K562 (cell line): ENCODE data around the gene CDC20. TPM values are rescaled to one million over a fixed set of nuclear protein-coding genes. Genes with fewer than 3 reads are reported as not detected.

Experiments
- CBFA2T3 ChIP-seq: fragments of 450-650 bp; IDR thresholded peaks from 2 replicates; pipeline ENCODE4 v1.6.1; 2017
- CHD2 ChIP-seq: IDR thresholded peaks from 2 replicates; pipeline ENCODE4 v1.6.1; 2011; ENCODE audit warnings: low read depth, low read length
- CTBP1 ChIP-seq: fragments of 450-650 bp; IDR thresholded peaks from 2 replicates; pipeline ENCODE4 v1.6.1; 2016; ENCODE audit warnings: borderline replicate concordance
- PHB ChIP-seq: fragments of 250-450 bp; sonication (Bioruptor Pico); IDR thresholded peaks from 2 replicates; pipeline ENCODE4 v1.5.0; 2021
- RREB1 ChIP-seq: fragments of 250-450 bp; sonication (Bioruptor Pico); IDR thresholded peaks from 2 replicates; pipeline ENCODE4 v1.4.0; 2020
- SMAD1 ChIP-seq: fragments of 150-350 bp; IDR thresholded peaks from 2 replicates; pipeline ENCODE4 v1.6.1; 2014; ENCODE audit warnings: low read length, low read depth; ENCODE audit not compliant: partially characterized antibody
- TAF1 ChIP-seq: IDR thresholded peaks from 2 replicates; pipeline ENCODE4 v1.6.1; 2011; ENCODE audit warnings: mild to moderate bottlenecking, low read length, moderate library complexity; ENCODE audit not compliant: insufficient read depth, control insufficient read depth, severe bottlenecking; ENCODE audit errors: extremely low read depth
- TSC22D4 ChIP-seq: fragments of 450-650 bp; IDR thresholded peaks from 2 replicates; pipeline ENCODE4 v1.6.1; 2016; ENCODE audit warnings: missing genetic modification characterization, missing biosample characterization, control low read depth
- ZBTB12 ChIP-seq: fragments of 250-450 bp; sonication (Bioruptor Pico); IDR thresholded peaks from 2 replicates; pipeline ENCODE4 v1.4.0; 2020
- ZNF133 ChIP-seq: fragments of 250-450 bp; sonication (Bioruptor Pico); IDR thresholded peaks from 2 replicates; pipeline ENCODE4 v1.4.0; 2020; ENCODE audit warnings: mild to moderate bottlenecking
- ZNF184 ChIP-seq: sonication (generic); formaldehyde crosslinking; IDR thresholded peaks from 2 replicates; pipeline ENCODE4 v1.5.0; 2020; ENCODE audit warnings: missing genetic modification reagents
- ZSCAN29 ChIP-seq: fragments of 450-650 bp; IDR thresholded peaks from 2 replicates; pipeline ENCODE4 v1.6.1; 2017
- polyA plus RNA-seq, 8 experiments: library from polyadenylated mRNA; depleted of rRNA in 4 of 8; stranded (reverse) in 5 of 8; unstranded in 3 of 8; fragments of >200 nt; fragmentation: Nextera tagmentation in 2 of 8; fragmentation: Illumina TruSeq in 1 of 8; extraction: Ambion mirVana in 2 of 8; extraction: Trizol in 1 of 8; gene quantifications; 2 replicates each; pipeline versions ENCODE4 v1.2.1 to v1.2.3, GENCODE V29; 2011 to 2014; ENCODE audit warnings: inconsistent platforms in 1 of 8, missing spikeins in 1 of 8
- total RNA-seq, 7 experiments: library from RNA; depleted of rRNA in 6 of 7; stranded (reverse); fragments of >200 nt in 6 of 7; fragmentation: Illumina TruSeq in 2 of 7; extraction: Trizol in 2 of 7; gene quantifications; 2 replicates each; pipeline versions ENCODE4 v1.2.1 to v1.2.3, GENCODE V29; 2011 to 2021; ENCODE audit warnings: low replicate concordance in 1 of 7

CDC20 gene
- total and polyA plus RNA-seq, 9 of the 15 experiments (the other 6 are each of a cell fraction or from before 2014, with no cell fraction given): 45.2 to 224 (median 121) TPM

DNA sequence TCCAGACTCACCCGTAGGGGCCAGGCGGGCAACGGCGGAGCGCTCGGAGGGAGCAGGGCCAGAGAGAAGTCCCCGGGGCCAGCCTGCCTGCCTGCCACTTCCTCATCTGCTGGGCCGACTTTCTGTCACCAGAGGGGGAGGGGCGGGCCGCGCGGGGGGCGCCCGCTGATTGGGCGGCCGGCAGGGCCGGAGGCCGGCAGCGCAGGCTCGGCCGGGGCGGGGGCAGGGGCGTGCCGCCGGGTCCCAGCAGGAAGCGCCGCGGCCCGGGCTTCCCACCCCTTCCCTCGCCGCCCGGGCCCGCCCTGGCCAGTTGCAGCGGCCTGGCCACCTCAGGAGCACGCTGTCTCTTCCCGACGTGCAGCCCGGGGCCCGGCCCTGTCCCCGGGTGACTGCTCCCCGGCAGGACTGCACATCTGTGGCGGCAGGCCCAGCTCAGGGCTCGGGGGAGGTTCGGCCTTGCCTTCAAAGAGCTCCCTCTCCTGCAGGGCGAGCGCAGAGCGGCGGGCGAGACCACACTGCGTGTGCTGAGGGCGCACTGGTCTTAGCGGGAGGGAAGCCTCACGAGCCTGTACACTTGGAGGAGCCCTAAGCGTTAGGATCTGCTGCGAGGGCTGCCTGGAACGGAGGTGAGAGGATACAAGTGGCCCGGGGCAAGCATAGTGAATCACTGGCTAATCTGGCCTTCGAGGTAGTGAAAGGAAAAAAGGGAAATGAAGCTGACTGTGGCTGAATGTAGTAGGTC, 9.3 kb downstream of the CDC20 start, which contains the start of gene ELOVL1 (continued):
- TF ChIP-seq ZSCAN29 (no peak), TSC22D4 (tag) (no peak), ZBTB12 (CRISPR knock-in tag) (peak; percentile 47; the same call in 1 of the 2 replicates), ZNF184 (CRISPR knock-in tag) (no peak), CHD2 (peak; percentile 43; the same call in 1 of the 2 replicates), SMAD1 (no peak), CBFA2T3 (no peak), TAF1 (peak; percentile 88), PHB (CRISPR knock-in tag) (no peak), ZNF133 (CRISPR knock-in tag) (no peak), CTBP1 (peak; percentile 94), RREB1 (CRISPR knock-in tag) (peak; percentile 55; the same call in 1 of the 2 replicates)
